ENCODE data around the gene FAM156B.
A peak's percentile ranks its signal among the peaks of the same experiment; 100 is the strongest.
"Not testable (repeated sequence)": the region's sequence is repeated elsewhere in the genome, so short reads cannot be mapped to it uniquely, and the experiment has no call there.

Gene FAM156B

DNA sequence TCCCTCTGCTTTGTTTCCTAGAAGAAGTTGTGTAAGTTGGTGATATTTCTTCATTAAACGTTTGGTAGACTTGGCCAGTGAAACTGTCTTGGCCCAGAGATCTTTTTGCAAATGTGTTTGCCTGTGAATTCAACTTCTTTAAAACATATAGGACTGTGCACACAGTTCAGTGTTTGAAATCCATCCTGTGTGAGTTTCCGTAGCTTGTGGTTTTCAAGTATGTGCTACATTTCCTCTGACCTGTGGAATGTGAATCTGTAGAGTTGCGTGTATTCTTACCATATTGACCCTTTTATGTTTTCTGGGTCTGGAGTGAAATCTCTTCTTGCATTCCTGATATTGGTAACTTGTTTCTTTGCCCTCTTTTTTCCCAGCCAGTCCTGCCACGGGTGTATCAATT, 8.9 kb downstream of the FAM156B start:
- not testable (repeated sequence) for H3K4me3 Mint-ChIP-seq; H3K9me3 Mint-ChIP-seq; H3K36me3 Mint-ChIP-seq (ENCODE audit: low read depth); H3K27ac Mint-ChIP-seq; H3K27me3 Mint-ChIP-seq; DNase-seq; H3K4me1 Mint-ChIP-seq (ENCODE audit: low read depth)

DNA sequence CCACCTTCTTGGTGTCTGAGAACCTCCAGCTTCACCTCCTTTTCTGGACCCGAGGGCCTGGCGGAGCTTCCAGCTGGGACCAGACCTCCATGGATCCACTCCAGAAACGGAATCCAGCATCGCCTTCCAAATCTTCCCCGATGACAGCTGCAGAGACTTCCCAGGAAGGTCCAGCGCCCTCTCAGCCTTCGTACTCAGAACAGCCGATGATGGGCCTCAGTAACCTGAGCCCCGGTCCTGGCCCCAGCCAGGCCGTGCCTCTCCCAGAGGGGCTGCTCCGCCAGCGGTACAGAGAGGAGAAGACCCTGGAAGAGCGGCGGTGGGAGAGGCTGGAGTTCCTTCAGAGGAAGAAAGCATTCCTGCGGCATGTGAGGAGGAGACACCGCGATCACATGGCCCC, 10.0 kb downstream of the FAM156B start:
- not testable (repeated sequence) for H3K36me3 Mint-ChIP-seq (ENCODE audit: low read depth); H3K9me3 Mint-ChIP-seq; H3K4me1 Mint-ChIP-seq (ENCODE audit: low read depth); H3K4me3 Mint-ChIP-seq; H3K27ac Mint-ChIP-seq; DNase-seq; H3K27me3 Mint-ChIP-seq

GRCh38 chrX:52907900-52908299, 10.8 kb downstream of the FAM156B start:
- not testable (repeated sequence) for H3K4me1 Mint-ChIP-seq (ENCODE audit: low read depth); H3K27me3 Mint-ChIP-seq; H3K27ac Mint-ChIP-seq; H3K9me3 Mint-ChIP-seq; H3K36me3 Mint-ChIP-seq (ENCODE audit: low read depth); DNase-seq; H3K4me3 Mint-ChIP-seq

GRCh38 chrX:52909313-52909969, 12.3 kb downstream of the FAM156B start:
- DNase-seq; H3K36me3 Mint-ChIP-seq (ENCODE audit: low read depth); H3K4me3 Mint-ChIP-seq; H3K4me1 Mint-ChIP-seq (ENCODE audit: low read depth); H3K9me3 Mint-ChIP-seq; H3K27me3 Mint-ChIP-seq; H3K27ac Mint-ChIP-seq: not testable (repeated sequence)

GRCh38 chrX:52913681-52914080, 16.6 kb downstream of the FAM156B start:
- H3K27ac Mint-ChIP-seq; H3K4me1 Mint-ChIP-seq (ENCODE audit: low read depth); H3K4me3 Mint-ChIP-seq: not testable (repeated sequence)

DNA sequence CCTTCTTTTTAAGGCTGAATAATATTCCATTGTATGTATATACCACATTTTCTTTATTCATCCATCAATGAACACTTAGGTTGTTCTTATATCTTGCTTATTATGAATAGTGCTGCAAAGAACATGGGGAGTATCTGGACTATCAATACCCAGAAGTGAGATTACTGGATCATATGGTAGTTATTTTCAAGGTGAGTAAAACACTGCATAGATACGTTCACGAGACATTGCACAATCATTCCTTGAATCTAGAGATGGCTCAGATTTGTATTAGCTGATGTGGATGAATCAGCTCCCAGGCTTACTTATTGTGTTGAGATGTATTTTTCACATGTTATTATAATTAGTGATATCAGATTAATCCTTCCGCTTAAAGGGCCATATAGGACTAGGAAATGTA, 17.6 kb downstream of the FAM156B start:
- not testable (repeated sequence) for H3K4me3 Mint-ChIP-seq; H3K36me3 Mint-ChIP-seq (ENCODE audit: low read depth); H3K27me3 Mint-ChIP-seq; H3K9me3 Mint-ChIP-seq; H3K4me1 Mint-ChIP-seq (ENCODE audit: low read depth); H3K27ac Mint-ChIP-seq; DNase-seq

More at GRCh38 chrX:52913681-52914080, 16.6 kb downstream of the FAM156B start:
- H3K9me3 Mint-ChIP-seq; H3K36me3 Mint-ChIP-seq (ENCODE audit: low read depth); H3K27me3 Mint-ChIP-seq; DNase-seq: not testable (repeated sequence)

- H3K27me3 Mint-ChIP-seq: peaks cover 37% of the 10 kb centered on the region
- H3K4me3 Mint-ChIP-seq: no peak overlapping the region
- H3K27ac Mint-ChIP-seq: no peak overlapping the region
- no peaks in the 10 kb centered on the region for H3K9me3 Mint-ChIP-seq
- DNase-seq: no peak
- H3K4me1 Mint-ChIP-seq (ENCODE audit: low read depth): peaks cover 25% of the 10 kb centered on the region
- peaks cover 2% of the 10 kb centered on the region for H3K36me3 Mint-ChIP-seq (ENCODE audit: low read depth)
Observed at GRCh38 chrX:52923781-52924241, 26.7 kb downstream of the FAM156B start.

DNA sequence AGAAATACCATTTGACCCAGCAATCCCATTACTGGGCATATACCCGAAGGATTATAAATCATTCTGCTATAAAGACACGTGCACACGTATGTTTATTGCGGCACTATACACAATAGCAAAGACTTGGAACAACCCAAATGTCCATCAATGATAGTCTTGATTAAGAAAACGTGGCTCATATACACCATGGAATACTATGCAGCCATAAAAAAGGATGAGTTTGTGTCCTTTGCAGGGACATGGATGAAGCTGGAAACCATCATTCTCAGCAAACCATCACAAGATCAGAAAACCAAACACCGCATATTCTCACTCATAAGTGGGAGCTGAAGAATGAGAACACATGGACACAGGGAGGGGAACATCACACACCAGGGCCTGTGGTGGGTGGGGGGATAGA, 33.1 kb downstream of the FAM156B start:
- not testable (repeated sequence) for H3K9me3 Mint-ChIP-seq; H3K27ac Mint-ChIP-seq; H3K36me3 Mint-ChIP-seq (ENCODE audit: low read depth); H3K4me3 Mint-ChIP-seq; DNase-seq
- peaks cover 16% of the 10 kb centered on the region for H3K4me1 Mint-ChIP-seq (ENCODE audit: low read depth)
- peaks cover 24% of the 10 kb centered on the region for H3K27me3 Mint-ChIP-seq

GRCh38 chrX:52933213-52933612, 36.1 kb downstream of the FAM156B start:
- peaks cover 13% of the 10 kb centered on the region for H3K27me3 Mint-ChIP-seq
- DNase-seq: no peak
- H3K4me1 Mint-ChIP-seq (ENCODE audit: low read depth): peaks cover 14% of the 10 kb centered on the region
- peaks cover 8% of the 10 kb centered on the region for H3K36me3 Mint-ChIP-seq (ENCODE audit: low read depth)
- H3K9me3 Mint-ChIP-seq: no peaks in the 10 kb centered on the region
- H3K4me3 Mint-ChIP-seq: no peak overlapping the region
- no peak overlapping the region for H3K27ac Mint-ChIP-seq

- peak overlapping the region; percentile 87 for H3K4me3 Mint-ChIP-seq
- H3K9me3 Mint-ChIP-seq: no peaks in the 10 kb centered on the region
- peaks cover 9% of the 10 kb centered on the region for H3K27me3 Mint-ChIP-seq
- H3K4me1 Mint-ChIP-seq (ENCODE audit: low read depth): peaks cover 14% of the 10 kb centered on the region
- H3K27ac Mint-ChIP-seq: peak overlapping the region; percentile 97
- peaks cover 8% of the 10 kb centered on the region for H3K36me3 Mint-ChIP-seq (ENCODE audit: low read depth)
- DNase-seq: no peak
Observed at GRCh38 chrX:52933976-52934703, 37.0 kb downstream of the FAM156B start.

GRCh38 chrX:52934704-52935469, 37.8 kb downstream of the FAM156B start:
- H3K27me3 Mint-ChIP-seq: peaks cover 1% of the 10 kb centered on the region
- no peaks in the 10 kb centered on the region for H3K9me3 Mint-ChIP-seq
- peak; percentile 98 for DNase-seq
- H3K4me3 Mint-ChIP-seq: peak overlapping the region; percentile 87
- peaks cover 8% of the 10 kb centered on the region for H3K36me3 Mint-ChIP-seq (ENCODE audit: low read depth)
- peaks cover 14% of the 10 kb centered on the region for H3K4me1 Mint-ChIP-seq (ENCODE audit: low read depth)
- peak overlapping the region; percentile 97 for H3K27ac Mint-ChIP-seq

GRCh38 chrX:52935470-52935784, 38.3 kb downstream of the FAM156B start:
- peak overlapping the region; percentile 97 for H3K27ac Mint-ChIP-seq
- H3K4me1 Mint-ChIP-seq (ENCODE audit: low read depth): peaks cover 14% of the 10 kb centered on the region
- not testable (repeated sequence) for DNase-seq; H3K36me3 Mint-ChIP-seq (ENCODE audit: low read depth); H3K27me3 Mint-ChIP-seq; H3K9me3 Mint-ChIP-seq
- H3K4me3 Mint-ChIP-seq: peak overlapping the region; percentile 87

DNA sequence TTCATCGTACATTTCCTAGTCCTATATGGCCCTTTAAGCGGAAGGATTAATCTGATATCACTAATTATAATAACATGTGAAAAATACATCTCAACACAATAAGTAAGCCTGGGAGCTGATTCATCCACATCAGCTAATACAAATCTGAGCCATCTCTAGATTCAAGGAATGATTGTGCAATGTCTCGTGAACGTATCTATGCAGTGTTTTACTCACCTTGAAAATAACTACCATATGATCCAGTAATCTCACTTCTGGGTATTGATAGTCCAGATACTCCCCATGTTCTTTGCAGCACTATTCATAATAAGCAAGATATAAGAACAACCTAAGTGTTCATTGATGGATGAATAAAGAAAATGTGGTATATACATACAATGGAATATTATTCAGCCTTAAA, 43.6 kb downstream of the FAM156B start:
- H3K27me3 Mint-ChIP-seq; H3K27ac Mint-ChIP-seq; H3K36me3 Mint-ChIP-seq (ENCODE audit: low read depth); H3K4me1 Mint-ChIP-seq (ENCODE audit: low read depth); H3K4me3 Mint-ChIP-seq; H3K9me3 Mint-ChIP-seq; DNase-seq: not testable (repeated sequence)

DNA sequence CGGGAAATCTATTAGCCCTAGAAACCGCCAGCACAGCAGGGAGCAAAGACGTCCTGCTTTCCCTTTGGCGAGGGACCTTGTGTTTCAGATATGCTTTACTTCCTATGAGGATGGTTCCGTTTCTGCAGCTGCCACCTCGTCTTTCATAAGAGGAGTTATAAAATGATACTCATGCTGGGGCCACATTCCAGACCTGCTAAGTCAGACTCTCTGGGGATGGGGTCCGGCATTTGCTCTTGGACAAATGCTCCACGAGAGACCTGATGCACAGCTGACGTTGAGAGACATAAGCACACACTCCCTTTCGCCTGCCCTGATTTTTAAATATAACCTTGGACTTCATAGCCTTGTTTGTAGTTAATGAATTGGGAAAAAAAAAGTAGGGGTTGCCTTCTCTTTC, 44.6 kb downstream of the FAM156B start:
- not testable (repeated sequence) for H3K36me3 Mint-ChIP-seq (ENCODE audit: low read depth); H3K4me1 Mint-ChIP-seq (ENCODE audit: low read depth); H3K9me3 Mint-ChIP-seq; H3K4me3 Mint-ChIP-seq; H3K27ac Mint-ChIP-seq; DNase-seq; H3K27me3 Mint-ChIP-seq

GRCh38 chrX:52945838-52946494, 48.8 kb downstream of the FAM156B start:
- H3K27me3 Mint-ChIP-seq, H3K27ac Mint-ChIP-seq: not testable (repeated sequence)

More at GRCh38 chrX:52945838-52946494, 48.8 kb downstream of the FAM156B start:
- not testable (repeated sequence) for H3K36me3 Mint-ChIP-seq (ENCODE audit: low read depth); H3K4me3 Mint-ChIP-seq; H3K4me1 Mint-ChIP-seq (ENCODE audit: low read depth); H3K9me3 Mint-ChIP-seq; DNase-seq
